Bronchus fibroblast of lung (primary cell): ENCODE measurements around the gene GRIK4. TPM values are rescaled to one million over a fixed set of nuclear protein-coding genes. Genes with fewer than 3 reads are reported as not detected.

Experiments
- total RNA-seq: library from RNA; depleted of rRNA; stranded (reverse); fragments of >200 nt; gene quantifications from 2 replicates; pipeline ENCODE4 v1.2.3, GENCODE V29; 2015

GRIK4 gene, protein sequence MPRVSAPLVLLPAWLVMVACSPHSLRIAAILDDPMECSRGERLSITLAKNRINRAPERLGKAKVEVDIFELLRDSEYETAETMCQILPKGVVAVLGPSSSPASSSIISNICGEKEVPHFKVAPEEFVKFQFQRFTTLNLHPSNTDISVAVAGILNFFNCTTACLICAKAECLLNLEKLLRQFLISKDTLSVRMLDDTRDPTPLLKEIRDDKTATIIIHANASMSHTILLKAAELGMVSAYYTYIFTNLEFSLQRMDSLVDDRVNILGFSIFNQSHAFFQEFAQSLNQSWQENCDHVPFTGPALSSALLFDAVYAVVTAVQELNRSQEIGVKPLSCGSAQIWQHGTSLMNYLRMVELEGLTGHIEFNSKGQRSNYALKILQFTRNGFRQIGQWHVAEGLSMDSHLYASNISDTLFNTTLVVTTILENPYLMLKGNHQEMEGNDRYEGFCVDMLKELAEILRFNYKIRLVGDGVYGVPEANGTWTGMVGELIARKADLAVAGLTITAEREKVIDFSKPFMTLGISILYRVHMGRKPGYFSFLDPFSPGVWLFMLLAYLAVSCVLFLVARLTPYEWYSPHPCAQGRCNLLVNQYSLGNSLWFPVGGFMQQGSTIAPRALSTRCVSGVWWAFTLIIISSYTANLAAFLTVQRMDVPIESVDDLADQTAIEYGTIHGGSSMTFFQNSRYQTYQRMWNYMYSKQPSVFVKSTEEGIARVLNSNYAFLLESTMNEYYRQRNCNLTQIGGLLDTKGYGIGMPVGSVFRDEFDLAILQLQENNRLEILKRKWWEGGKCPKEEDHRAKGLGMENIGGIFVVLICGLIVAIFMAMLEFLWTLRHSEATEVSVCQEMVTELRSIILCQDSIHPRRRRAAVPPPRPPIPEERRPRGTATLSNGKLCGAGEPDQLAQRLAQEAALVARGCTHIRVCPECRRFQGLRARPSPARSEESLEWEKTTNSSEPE
- 0.15 TPM in 1 of 2 replicates, not detected in the other for total RNA-seq

GRCh38 chr11:120511116-120511819 lies at the start of gene GRIK4:
TSS of gene GRIK4 (plus strand) at chr11:120511748. CDS start at chr11:120660319, 148,571 bp downstream.

DNA sequence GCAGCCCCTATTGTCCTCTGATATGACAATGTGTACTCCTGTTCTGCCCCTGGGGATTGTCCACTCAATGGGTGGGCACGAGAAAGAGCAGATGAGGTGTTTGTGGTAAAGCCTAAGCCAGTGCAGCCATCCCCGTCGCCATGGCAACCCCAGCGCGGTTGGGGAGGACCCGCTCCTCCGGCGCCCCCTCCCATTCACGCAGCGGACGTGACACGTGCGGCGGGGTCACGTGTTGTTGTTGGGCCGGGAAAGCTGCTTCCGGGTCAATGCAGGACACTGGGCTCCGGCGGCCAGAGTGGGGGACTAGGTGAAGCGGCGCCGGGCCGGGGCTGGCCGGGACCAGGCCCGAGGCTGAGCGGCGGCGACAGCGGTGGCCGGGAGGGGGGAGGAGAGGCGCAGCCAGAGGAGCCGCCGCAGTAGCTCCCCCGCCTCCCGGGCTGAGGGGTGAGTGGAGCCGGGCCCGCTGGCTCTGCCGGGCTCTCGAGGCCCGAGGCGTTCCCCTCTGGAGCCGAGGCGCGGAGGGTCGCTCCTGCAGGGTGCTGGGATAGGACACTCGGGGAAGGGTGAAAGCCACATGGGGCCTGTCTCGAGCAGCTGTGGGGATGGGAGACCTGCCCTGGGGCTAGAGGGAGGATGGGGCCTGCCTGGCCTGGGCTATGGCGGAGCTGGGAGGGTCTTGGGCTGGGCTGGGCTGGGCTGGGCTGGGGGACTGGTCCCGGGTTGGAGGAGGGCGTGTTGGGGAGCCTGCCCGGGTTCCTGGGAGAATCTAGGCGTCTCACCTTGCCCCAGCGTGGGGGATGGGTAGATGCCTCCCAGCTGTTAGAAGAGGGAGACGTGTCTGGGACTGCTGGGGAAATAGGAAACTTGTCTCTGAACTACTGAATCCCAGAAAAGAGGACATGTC lies 512.6 kb downstream of the GRIK4 start, which contains the start of gene TBCEL:
TSS of gene TBCEL (plus strand) at position 255 of the 904 bp plus-strand sequence. CDS start 21,589 bp downstream, outside the sequence.

Other genes with a start within 250 kb of the GRIK4 start
- 4.2 and 5.2 TPM in 2 replicates for gene TLCD5, start 186.4 kb upstream of the GRIK4 start, total RNA-seq
- gene ARHGEF12, start 175.3 kb upstream of the GRIK4 start, total RNA-seq: 28.2 and 33.6 TPM in 2 replicates